Measurements from ENCODE around the gene SMARCB1.

SMARCB1 gene

GRCh38 chr22:23781065-23781464 lies 5.7 kb upstream of the SMARCB1 start:
- no peak for DNase-seq

- no peak for DNase-seq
These were observed 5.1 kb upstream of the SMARCB1 start for GRCh38 chr22:23781511-23782183.

- no peak for DNase-seq
These were observed 4.5 kb upstream of the SMARCB1 start for GRCh38 chr22:23782252-23782651.

- no peak for DNase-seq
These were observed 4.1 kb upstream of the SMARCB1 start for GRCh38 chr22:23782703-23783102.

- no peak for DNase-seq
These were observed 3.3 kb upstream of the SMARCB1 start for GRCh38 chr22:23783265-23784150.

- no peak for DNase-seq
These were observed 2.5 kb upstream of the SMARCB1 start for GRCh38 chr22:23784215-23784732.

GRCh38 chr22:23786261-23786710 lies 480 bp upstream of the SMARCB1 start:
- no peak for DNase-seq

- DNase-seq = no peak
These were observed 782 bp downstream of the SMARCB1 start for GRCh38 chr22:23787600-23787896.

GRCh38 chr22:23787910-23788309 lies 1.1 kb downstream of the SMARCB1 start:
- no peak for DNase-seq

GRCh38 chr22:23789121-23789520 lies 2.4 kb downstream of the SMARCB1 start:
- no peak for DNase-seq

GRCh38 chr22:23789638-23790037 lies 2.9 kb downstream of the SMARCB1 start:
- no peak for DNase-seq

- no peak for DNase-seq
These were observed 4.3 kb downstream of the SMARCB1 start for GRCh38 chr22:23790819-23791737.

- no peak for DNase-seq
These were observed 5.2 kb downstream of the SMARCB1 start for GRCh38 chr22:23791738-23792645.

GRCh38 chr22:23793326-23793725 lies 6.6 kb downstream of the SMARCB1 start:
- DNase-seq = no peak

GRCh38 chr22:23796461-23796860 lies 9.7 kb downstream of the SMARCB1 start:
- DNase-seq = no peak

- no peak for DNase-seq
These were observed 13.8 kb downstream of the SMARCB1 start for GRCh38 chr22:23800297-23801237.

- no peak for DNase-seq
These were observed 14.6 kb downstream of the SMARCB1 start for GRCh38 chr22:23801238-23801821.

- no peak for DNase-seq
These were observed 15.2 kb downstream of the SMARCB1 start for GRCh38 chr22:23801886-23802377.

- no peak for DNase-seq
These were observed 16.4 kb downstream of the SMARCB1 start for GRCh38 chr22:23803001-23803819.
